Hepatocyte (in vitro differentiated cells): ENCODE results near the gene ADAM8.

Experiments used
- EZH2 ChIP-seq: fragments of 200-600 bp; sonication (generic); IDR thresholded peaks from 2 replicates; pipeline ENCODE4 v1.6.1; 2016; ENCODE audit warnings: antibody characterized with exemption, mild to moderate bottlenecking, borderline replicate concordance
- EZH2phosphoT487 ChIP-seq: fragments of 200-600 bp; sonication (generic); IDR thresholded peaks from one replicate; pipeline ENCODE4 v1.6.1; 2018; ENCODE audit warnings: antibody characterized with exemption, mild to moderate bottlenecking, low read depth, moderate library complexity; ENCODE audit not compliant: unreplicated experiment, severe bottlenecking
- TF ChIP-seq, protein P1 (sequence below): fragments of 200-600 bp; sonication (generic); IDR thresholded peaks from 2 replicates; pipeline ENCODE4 v1.5.1; 2016; ENCODE audit warnings: antibody characterized with exemption, mild to moderate bottlenecking; ENCODE audit not compliant: poor library complexity

GRCh38 chr10:133315847-133316246, 39.2 kb upstream of the ADAM8 start:
- TF ChIP-seq EZH2, result no peak
- TF ChIP-seq, protein P1, sequence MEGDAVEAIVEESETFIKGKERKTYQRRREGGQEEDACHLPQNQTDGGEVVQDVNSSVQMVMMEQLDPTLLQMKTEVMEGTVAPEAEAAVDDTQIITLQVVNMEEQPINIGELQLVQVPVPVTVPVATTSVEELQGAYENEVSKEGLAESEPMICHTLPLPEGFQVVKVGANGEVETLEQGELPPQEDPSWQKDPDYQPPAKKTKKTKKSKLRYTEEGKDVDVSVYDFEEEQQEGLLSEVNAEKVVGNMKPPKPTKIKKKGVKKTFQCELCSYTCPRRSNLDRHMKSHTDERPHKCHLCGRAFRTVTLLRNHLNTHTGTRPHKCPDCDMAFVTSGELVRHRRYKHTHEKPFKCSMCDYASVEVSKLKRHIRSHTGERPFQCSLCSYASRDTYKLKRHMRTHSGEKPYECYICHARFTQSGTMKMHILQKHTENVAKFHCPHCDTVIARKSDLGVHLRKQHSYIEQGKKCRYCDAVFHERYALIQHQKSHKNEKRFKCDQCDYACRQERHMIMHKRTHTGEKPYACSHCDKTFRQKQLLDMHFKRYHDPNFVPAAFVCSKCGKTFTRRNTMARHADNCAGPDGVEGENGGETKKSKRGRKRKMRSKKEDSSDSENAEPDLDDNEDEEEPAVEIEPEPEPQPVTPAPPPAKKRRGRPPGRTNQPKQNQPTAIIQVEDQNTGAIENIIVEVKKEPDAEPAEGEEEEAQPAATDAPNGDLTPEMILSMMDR, result no peak
- no peak for TF ChIP-seq EZH2phosphoT487
